B cell (primary cell): Measurements from ENCODE around the gene MTFR1L.

Source experiments
- CTCF ChIP-seq: fragments of 200-600 bp; IDR thresholded peaks from one replicate; pipeline ENCODE4 v1.8.0; 2022; ENCODE audit warnings: antibody characterized with exemption, mild to moderate bottlenecking
- EZH2 ChIP-seq: IDR thresholded peaks from 2 replicates; pipeline ENCODE4 v1.6.1; 2012; ENCODE audit warnings: borderline replicate concordance, low read depth, mild to moderate bottlenecking, moderate library complexity, low read length; ENCODE audit not compliant: insufficient read depth, poor library complexity, severe bottlenecking

GRCh38 chr1:25878690-25879089 lies 58.9 kb downstream of the MTFR1L start:
- TF ChIP-seq CTCF = no peak
- TF ChIP-seq EZH2 = no peak
